HG03469 (cell line): ENCODE data around the gene LHCGR.

Experiments
- ATAC-seq: cut with Tn5 transposase; IDR thresholded peaks from one replicate; pipeline ENCODE4 v1.9.1; 2021; ENCODE audit warnings: mild to moderate bottlenecking, moderate library complexity, moderate number of reproducible peaks; ENCODE audit not compliant: unreplicated experiment

LHCGR gene

GRCh38 chr2:48755473-48755872 is at the start of gene LHCGR:
Gene LHCGR (minus strand): TSS chr2:48755724. CDS start chr2:48755671, 53 bp downstream.
- ATAC-seq, result no peak

GRCh38 chr2:48799601-48800000 is 44.1 kb upstream of the LHCGR start:
- ATAC-seq, result no peak

GRCh38 chr2:48795065-48795464 is 39.5 kb upstream of the LHCGR start:
- no peak for ATAC-seq

GRCh38 chr2:48793671-48794070 is 38.1 kb upstream of the LHCGR start:
- ATAC-seq, result no peak

- ATAC-seq, result no peak
Measured at GRCh38 chr2:48792030-48792429, 36.5 kb upstream of the LHCGR start.

- no peak for ATAC-seq
Measured at GRCh38 chr2:48790407-48791170, 35.1 kb upstream of the LHCGR start.

- ATAC-seq, result no peak
Measured at GRCh38 chr2:48787580-48787979, 32.1 kb upstream of the LHCGR start.

GRCh38 chr2:48781366-48781765 is 25.8 kb upstream of the LHCGR start:
- ATAC-seq, result no peak

GRCh38 chr2:48779019-48779716 is 23.6 kb upstream of the LHCGR start:
- ATAC-seq, result no peak

- no peak for ATAC-seq
Measured at GRCh38 chr2:48774251-48774650, 18.7 kb upstream of the LHCGR start.

- ATAC-seq, result no peak
Measured at GRCh38 chr2:48771241-48772014, 15.9 kb upstream of the LHCGR start.

- no peak for ATAC-seq
Measured at GRCh38 chr2:48770181-48770580, 14.7 kb upstream of the LHCGR start.

- no peak for ATAC-seq
Measured at GRCh38 chr2:48768669-48769068, 13.1 kb upstream of the LHCGR start.

- ATAC-seq, result no peak
Measured at GRCh38 chr2:48767330-48767729, 11.8 kb upstream of the LHCGR start.

- no peak for ATAC-seq
Measured at GRCh38 chr2:48760826-48761225, 5.3 kb upstream of the LHCGR start.

- no peak for ATAC-seq
Measured at GRCh38 chr2:48759682-48760081, 4.2 kb upstream of the LHCGR start.

GRCh38 chr2:48756289-48756688 is 765 bp upstream of the LHCGR start:
- no peak for ATAC-seq

- ATAC-seq, result no peak
Measured at GRCh38 chr2:48754874-48755273, 650 bp downstream of the LHCGR start.

- ATAC-seq, result no peak
Measured at GRCh38 chr2:48753228-48753627, 2.3 kb downstream of the LHCGR start.

- ATAC-seq, result peak; percentile 76
Measured at GRCh38 chr2:48750128-48750739, 5.3 kb downstream of the LHCGR start.
